ENCODE measurements around the gene WDR11.

The WDR11 gene, protein sequence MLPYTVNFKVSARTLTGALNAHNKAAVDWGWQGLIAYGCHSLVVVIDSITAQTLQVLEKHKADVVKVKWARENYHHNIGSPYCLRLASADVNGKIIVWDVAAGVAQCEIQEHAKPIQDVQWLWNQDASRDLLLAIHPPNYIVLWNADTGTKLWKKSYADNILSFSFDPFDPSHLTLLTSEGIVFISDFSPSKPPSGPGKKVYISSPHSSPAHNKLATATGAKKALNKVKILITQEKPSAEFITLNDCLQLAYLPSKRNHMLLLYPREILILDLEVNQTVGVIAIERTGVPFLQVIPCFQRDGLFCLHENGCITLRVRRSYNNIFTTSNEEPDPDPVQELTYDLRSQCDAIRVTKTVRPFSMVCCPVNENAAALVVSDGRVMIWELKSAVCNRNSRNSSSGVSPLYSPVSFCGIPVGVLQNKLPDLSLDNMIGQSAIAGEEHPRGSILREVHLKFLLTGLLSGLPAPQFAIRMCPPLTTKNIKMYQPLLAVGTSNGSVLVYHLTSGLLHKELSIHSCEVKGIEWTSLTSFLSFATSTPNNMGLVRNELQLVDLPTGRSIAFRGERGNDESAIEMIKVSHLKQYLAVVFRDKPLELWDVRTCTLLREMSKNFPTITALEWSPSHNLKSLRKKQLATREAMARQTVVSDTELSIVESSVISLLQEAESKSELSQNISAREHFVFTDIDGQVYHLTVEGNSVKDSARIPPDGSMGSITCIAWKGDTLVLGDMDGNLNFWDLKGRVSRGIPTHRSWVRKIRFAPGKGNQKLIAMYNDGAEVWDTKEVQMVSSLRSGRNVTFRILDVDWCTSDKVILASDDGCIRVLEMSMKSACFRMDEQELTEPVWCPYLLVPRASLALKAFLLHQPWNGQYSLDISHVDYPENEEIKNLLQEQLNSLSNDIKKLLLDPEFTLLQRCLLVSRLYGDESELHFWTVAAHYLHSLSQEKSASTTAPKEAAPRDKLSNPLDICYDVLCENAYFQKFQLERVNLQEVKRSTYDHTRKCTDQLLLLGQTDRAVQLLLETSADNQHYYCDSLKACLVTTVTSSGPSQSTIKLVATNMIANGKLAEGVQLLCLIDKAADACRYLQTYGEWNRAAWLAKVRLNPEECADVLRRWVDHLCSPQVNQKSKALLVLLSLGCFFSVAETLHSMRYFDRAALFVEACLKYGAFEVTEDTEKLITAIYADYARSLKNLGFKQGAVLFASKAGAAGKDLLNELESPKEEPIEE

DNA sequence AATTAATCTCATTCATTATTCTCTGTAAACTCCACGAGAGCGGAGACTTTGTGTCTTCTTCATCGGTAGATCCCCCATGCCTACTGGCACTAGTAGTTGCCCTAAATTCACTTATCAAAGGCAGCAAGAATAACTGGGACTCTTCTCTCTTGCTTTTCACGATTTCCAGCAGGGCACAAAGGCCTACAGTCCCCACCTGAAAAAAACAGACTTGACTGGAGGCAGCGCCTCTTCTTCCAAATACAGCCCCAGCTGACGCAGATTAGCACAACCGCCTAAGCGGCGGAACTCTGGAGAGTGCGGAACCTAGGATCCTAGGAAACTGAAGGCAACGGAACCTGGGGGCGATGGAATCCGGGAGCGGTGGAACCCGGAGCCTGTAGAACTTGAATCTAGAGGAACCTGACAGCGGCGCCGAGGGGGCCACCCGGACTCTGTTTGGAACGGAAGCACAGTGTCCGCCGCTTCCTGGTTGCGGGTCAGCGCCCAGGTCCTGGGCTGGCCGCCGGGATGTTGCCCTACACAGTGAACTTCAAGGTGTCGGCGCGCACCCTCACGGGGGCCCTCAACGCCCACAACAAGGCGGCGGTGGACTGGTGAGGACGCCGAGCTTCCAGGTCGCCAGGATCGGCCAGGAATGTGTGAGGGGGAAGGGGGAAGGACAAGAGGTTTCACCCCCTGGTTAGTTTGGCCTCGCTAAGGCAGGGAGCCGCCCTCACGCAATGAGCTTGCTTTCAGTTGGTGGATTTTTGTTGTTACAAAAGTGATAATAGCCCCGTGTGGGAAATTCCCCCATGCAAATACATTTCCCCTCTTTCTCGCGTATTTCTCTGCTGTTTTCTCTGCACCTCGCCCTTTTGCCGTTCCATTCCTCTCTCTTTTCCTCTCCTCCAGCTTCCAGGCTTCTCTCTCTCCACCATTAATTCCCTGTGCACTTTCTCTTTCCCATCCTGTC, at the start of gene WDR11:
WDR11 (plus strand) TSS at position 452 of the 955 bp plus-strand sequence; CDS start at position 511, 59 bp downstream.
- peak; percentile 92 for DNase-seq

DNA sequence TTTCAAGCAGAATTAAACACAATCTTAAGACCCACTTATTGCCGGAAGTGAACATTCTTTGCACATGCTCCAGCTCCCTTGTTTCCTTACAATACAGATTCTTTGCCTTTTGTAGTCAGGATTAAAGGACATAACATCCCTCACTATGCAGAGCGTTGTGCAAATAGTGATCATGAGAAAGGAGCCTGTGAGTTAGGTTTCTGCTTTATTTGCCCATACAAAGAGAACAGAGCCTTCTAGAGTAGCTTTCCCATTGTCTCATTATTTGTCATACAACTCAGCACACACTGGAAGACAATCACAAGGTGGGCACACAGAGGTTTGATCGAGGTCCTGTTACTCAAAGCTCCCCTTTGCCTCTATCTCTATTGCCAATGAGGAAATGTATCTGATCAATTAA, 48.2 kb upstream of the WDR11 start:
- no peak for DNase-seq

GRCh38 chr10:120803972-120804371, 47.2 kb upstream of the WDR11 start:
- no peak for DNase-seq

GRCh38 chr10:120805014-120805812, 45.9 kb upstream of the WDR11 start:
- no peak for DNase-seq

DNA sequence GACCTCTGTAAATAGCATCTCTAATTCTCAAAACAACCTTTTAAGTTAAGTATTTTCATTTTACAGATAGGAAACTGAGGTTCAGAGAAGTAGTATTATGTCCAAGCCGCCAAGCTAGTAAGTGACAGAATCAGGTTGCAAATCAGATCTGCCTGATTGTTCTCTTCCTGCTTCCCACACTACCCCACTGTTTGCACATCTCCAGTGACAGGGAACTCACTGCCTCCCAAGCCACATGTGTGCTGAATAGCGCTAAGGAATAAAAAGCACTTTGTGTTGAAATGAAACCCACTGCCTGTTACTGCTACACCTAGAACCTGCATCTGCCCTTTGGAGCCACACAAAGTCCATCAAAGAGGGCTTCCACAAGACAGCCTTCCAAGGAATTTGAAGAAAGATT, 45.1 kb upstream of the WDR11 start:
- DNase-seq: no peak

DNA sequence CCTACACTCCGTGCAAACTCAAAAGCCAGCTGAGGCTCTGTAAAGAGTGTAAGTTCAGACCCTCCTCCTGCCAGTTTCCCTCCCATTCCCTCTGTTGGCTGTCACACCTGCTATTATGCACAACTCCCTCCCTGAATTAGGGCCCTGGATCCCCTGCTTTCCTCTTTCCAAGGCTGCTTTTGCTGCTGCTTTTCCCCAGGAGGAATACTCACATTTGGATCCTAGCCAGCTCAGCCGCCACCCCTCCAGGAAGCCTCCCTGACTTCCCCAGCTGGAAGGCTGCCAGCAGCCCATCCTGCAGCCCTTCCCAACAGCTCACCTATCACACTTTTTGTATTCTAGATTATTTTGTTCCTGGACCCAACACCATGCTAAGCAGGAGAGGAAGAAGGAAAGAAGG, 40.9 kb upstream of the WDR11 start:
- no peak for DNase-seq

GRCh38 chr10:120813085-120813484, 38.1 kb upstream of the WDR11 start:
- DNase-seq: no peak

GRCh38 chr10:120818301-120818700, 32.9 kb upstream of the WDR11 start:
- DNase-seq: no peak

- no peak for DNase-seq
Observed at GRCh38 chr10:120819366-120819765, 31.8 kb upstream of the WDR11 start.

DNA sequence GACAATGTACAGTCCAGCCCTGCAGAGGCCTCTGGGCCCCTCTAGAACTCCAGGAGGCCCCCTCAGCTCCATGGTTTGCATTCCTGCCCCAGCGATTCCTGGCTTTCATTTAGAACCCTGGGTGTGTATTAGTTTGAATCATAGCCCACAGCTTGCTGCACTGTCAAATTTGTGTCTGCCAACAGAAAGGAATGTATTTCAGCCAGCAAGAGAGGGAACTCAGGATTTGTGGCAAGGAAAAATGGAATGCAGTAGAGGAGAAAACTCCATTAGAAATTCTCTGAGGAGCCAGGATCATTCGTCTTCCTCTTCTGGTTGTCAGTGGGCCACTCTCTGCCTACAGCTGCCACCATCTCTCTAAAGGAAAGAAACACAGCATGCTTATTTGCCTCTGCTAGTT, 27.9 kb upstream of the WDR11 start:
- no peak for DNase-seq

GRCh38 chr10:120824881-120825309, 26.3 kb upstream of the WDR11 start:
- DNase-seq: no peak

DNA sequence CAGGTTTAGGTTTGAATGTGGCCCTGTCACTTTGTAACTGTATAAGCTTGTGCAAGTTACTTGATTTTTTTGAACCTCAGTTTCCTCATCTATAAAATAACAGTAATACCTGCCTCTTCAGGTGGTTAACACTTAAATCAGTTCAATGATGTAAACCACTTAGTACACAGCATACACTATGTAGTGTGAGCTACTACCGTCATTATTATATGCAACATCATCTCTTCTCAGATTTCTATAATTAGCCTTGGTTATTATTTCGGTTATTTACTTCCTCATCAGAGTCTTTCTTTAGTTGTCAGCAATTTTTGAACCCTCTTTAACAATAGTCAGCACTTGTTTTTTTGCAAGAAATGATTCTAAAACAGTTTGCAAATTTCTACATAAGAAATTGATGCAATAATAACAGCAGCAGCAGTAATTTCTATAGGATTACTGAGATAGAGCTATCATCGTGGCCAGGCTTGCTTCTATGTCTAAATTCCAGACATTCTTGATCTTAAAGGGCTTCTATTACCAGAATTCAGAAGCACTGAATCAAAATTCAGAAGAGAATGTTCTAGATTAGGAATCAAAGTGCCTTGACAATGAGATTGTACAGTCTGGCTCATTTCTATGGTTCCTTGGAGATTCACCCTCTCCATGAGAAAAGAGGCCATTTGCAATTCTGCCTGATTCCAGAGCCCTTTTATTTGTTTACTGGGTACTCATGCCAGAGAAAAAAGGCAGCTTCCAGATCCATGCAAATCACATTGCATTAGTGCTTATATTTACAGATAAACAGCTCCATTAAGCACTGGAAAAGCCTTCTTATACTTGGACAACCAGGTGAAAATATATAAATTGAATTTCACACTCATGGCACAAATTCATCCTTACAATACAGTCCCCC, 25.0 kb upstream of the WDR11 start:
- no peak for DNase-seq

DNA sequence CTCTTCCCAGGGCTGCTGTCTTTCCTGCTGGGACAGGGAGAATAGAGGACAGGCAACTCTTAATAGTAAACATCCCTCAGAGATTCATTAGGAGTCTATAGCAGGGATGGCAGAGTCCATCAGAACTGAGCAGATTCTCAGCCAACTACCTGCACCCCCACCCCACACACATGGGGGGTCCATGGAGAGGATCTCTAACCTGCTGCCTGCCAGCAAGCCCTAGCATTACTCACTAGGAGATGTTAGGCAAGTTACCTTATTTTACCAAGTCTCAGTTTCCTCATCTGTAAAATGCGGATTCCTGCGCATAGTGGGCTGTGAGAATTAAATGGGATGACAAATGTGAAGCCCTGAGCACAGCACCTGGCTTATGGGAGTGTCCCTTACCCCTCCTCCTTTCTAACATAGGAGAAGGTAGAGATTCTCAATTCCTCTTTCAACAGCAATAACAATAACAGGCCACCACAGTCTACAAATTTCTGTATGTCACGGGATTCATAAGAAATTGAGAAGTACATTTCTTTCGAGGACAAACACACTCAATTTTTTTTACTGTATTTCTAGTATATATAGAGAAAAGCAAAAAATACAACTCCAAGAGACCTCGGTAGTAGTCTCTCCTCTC, 23.8 kb upstream of the WDR11 start:
- DNase-seq: no peak

- DNase-seq: no peak
Observed at GRCh38 chr10:120828763-120829319, 22.3 kb upstream of the WDR11 start.

DNA sequence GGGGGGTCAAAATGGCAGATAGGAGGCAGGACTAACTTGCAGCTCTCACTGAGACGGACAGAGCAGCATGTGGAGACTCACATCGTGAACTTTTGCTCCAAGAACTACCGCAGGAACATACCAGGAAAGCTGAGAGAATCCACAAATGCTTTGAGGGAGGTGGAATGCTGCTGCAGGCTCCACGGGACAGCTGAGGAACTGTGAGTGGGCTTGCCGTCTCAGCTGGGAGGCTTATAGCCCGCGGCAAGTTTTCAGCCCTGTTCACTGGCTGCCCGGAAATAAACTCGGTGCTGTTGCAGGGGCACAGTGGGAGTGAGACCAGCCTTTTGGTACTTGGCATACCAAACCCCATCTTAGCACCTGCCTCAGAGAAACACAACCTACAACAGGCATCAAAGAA, 19.1 kb upstream of the WDR11 start:
- DNase-seq: no peak

- DNase-seq: no peak
Observed at GRCh38 chr10:120833222-120833928, 17.8 kb upstream of the WDR11 start.

DNA sequence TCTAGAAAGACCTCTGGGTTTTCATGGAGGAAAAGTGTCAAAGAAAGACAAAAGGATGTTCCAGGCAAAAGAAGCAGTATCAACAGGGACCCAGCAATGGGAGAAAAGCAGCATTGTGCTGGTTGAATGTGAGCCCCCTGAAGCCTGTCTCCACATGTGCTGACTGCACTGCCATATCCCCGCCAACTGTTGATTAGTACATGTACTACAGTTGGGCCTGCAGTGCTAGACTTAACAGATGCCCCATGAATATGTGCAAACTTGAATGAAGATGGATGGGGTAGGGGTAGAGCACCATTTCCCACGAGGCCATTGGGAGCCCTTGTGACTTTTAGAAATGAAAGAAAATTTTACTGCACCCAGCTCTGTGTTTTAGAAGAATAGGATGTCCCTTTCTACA, 15.6 kb upstream of the WDR11 start:
- no peak for DNase-seq

DNA sequence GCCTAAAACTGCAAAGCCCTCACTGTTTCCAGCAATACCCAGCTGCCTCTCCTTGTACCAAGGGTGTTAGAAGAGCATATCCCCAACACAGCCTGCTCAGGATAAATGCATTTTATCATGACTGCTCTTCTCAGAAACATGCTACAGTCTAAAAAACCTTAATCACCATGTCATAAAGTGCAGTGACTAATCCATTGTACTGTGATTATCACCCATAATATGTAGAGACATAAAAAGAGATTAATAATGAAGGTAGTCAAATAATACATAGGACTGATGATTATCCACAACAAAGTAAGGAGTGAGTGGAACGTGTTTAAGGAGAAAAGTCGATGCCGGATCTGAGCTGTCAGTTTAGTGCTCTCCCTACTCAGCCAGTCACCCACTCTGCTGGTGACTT, 12.2 kb upstream of the WDR11 start:
- DNase-seq: no peak
